Measurements from ENCODE around the gene GNB2.

GNB2 gene

DNA sequence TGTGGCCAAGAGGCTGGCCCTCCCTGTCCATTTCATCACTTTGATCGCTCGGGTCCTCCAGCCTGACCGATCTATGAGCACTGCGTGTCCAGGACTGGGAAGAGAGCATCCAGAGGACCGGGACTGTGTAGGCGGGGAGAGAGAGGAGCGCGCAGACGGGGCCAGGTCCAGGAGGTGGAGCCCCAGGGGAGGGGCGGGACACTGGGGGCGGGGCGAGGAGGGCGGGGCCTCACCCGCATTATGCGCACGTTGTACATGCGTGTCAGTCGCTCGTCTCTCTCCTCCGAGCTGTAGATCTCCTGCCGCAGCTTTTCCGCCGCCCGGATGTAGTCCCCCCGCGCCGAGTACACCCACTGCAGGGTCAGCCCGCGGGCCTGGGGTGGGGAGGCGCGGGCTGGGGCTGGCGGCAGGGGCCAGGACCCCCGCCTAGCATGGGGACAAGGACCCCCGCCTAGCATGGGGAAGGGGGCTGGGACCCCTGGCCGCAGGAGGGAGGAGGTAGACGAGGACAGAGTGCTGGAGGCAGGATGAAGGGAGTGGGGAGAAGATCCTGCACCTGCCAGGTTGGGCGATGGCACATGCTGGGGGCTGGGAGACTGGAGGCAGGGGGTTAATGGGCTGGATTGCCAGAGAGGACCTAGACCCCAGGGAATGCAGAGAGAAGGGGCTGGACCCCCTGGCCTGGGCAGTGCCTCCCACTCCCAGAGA lies 46.9 kb upstream of the GNB2 start:
- Histone ChIP-seq H4K20me1 (ENCODE audit: control insufficient read depth, insufficient read depth, low read depth, low read length) (no peaks in the 10 kb centered on the region), H3K79me2 (ENCODE audit: control insufficient read depth, low read length) (no peaks in the 10 kb centered on the region), H3K4me1 (ENCODE audit: control insufficient read depth, low read length) (peaks cover 16% of the 10 kb centered on the region), H3K9me3 (ENCODE audit: control insufficient read depth, insufficient read depth, low read length) (no peaks in the 10 kb centered on the region), H3K27me3 (ENCODE audit: control insufficient read depth, low read length) (peaks cover 4% of the 10 kb centered on the region), H3K4me3 (ENCODE audit: low read length) (peak overlapping the region; percentile 74), H3F3A (ENCODE audit: control insufficient read depth, insufficient read depth) (peaks cover 8% of the 10 kb centered on the region; the same call in 1 of the 2 replicates), H3K36me3 (ENCODE audit: control insufficient read depth, low read length) (no peaks in the 10 kb centered on the region), H3K9me2 (replicated peaks; ENCODE audit: control insufficient read depth, low read length) (no peaks in the 10 kb centered on the region), H3K4me2 (ENCODE audit: low read length) (peak overlapping the region; percentile 89), H3K27ac (ENCODE audit: low read depth, low read length) (peak overlapping the region; percentile 23; the same call in 1 of the 2 replicates)
- TF ChIP-seq, protein P1, sequence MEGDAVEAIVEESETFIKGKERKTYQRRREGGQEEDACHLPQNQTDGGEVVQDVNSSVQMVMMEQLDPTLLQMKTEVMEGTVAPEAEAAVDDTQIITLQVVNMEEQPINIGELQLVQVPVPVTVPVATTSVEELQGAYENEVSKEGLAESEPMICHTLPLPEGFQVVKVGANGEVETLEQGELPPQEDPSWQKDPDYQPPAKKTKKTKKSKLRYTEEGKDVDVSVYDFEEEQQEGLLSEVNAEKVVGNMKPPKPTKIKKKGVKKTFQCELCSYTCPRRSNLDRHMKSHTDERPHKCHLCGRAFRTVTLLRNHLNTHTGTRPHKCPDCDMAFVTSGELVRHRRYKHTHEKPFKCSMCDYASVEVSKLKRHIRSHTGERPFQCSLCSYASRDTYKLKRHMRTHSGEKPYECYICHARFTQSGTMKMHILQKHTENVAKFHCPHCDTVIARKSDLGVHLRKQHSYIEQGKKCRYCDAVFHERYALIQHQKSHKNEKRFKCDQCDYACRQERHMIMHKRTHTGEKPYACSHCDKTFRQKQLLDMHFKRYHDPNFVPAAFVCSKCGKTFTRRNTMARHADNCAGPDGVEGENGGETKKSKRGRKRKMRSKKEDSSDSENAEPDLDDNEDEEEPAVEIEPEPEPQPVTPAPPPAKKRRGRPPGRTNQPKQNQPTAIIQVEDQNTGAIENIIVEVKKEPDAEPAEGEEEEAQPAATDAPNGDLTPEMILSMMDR (IDR thresholded peaks at IDR 0.05; ENCODE audit: low read depth, low read length, poor library complexity, severe bottlenecking) = no peak
- no peak for TF ChIP-seq EZH2phosphoT487 (IDR thresholded peaks at IDR 0.05; ENCODE audit: borderline replicate concordance, low read length)

- Histone ChIP-seq H3K4me3 (ENCODE audit: low read length) (peak overlapping the region; percentile 74), H3K36me3 (ENCODE audit: control insufficient read depth, low read length) (no peaks in the 10 kb centered on the region), H3F3A (ENCODE audit: control insufficient read depth, insufficient read depth) (peaks cover 8% of the 10 kb centered on the region; the same call in 1 of the 2 replicates), H3K9me2 (replicated peaks; ENCODE audit: control insufficient read depth, low read length) (no peaks in the 10 kb centered on the region), H3K9me3 (ENCODE audit: control insufficient read depth, insufficient read depth, low read length) (no peaks in the 10 kb centered on the region), H4K20me1 (ENCODE audit: control insufficient read depth, insufficient read depth, low read depth, low read length) (no peaks in the 10 kb centered on the region), H3K4me2 (ENCODE audit: low read length) (peak overlapping the region; percentile 89), H3K4me1 (ENCODE audit: control insufficient read depth, low read length) (peaks cover 18% of the 10 kb centered on the region), H3K79me2 (ENCODE audit: control insufficient read depth, low read length) (no peaks in the 10 kb centered on the region), H3K27ac (ENCODE audit: low read depth, low read length) (no peak overlapping the region), H3K27me3 (ENCODE audit: control insufficient read depth, low read length) (peaks cover 7% of the 10 kb centered on the region)
- no peak for TF ChIP-seq EZH2phosphoT487 (IDR thresholded peaks at IDR 0.05; ENCODE audit: borderline replicate concordance, low read length)
- TF ChIP-seq, protein P1 (IDR thresholded peaks at IDR 0.05; ENCODE audit: low read depth, low read length, poor library complexity, severe bottlenecking) = no peak
Observed at GRCh38 chr7:100627238-100627549, 46.3 kb upstream of the GNB2 start.

DNA sequence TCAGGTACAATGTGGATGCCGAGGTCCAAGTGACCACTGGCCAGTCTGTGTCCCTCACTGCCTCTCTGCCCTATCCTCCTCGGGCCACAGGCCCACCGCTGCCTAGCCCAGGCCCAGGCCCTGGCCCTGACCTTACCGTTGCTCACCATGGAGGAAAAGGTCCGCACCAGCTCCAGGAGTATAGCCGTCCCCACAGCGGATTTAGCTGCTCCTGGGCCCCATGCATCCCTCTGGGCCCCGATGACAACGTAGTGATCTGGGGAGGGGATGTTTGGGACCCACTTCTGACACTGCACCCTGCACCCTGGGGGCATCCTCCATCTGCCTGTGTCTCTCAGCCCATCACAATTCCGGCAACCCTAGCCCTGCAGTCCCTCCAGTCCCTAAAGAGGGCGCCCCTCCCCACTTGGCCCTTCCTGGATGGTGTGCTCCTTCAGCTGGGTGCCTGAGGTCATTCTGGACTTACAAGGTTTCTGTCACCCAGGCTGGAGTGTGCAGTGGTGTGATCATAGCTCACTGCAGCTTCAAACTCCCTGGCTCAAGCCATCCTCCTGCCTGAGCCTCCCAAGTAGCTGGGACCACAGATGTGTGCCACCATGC lies 44.3 kb upstream of the GNB2 start:
- Histone ChIP-seq H3K9me2 (replicated peaks; ENCODE audit: control insufficient read depth, low read length) (no peaks in the 10 kb centered on the region), H3K9me3 (ENCODE audit: control insufficient read depth, insufficient read depth, low read length) (no peaks in the 10 kb centered on the region), H3K4me3 (ENCODE audit: low read length) (no peak overlapping the region), H3K27me3 (ENCODE audit: control insufficient read depth, low read length) (peaks cover 10% of the 10 kb centered on the region), H3F3A (ENCODE audit: control insufficient read depth, insufficient read depth) (peaks cover 6% of the 10 kb centered on the region; the same call in 1 of the 2 replicates), H3K36me3 (ENCODE audit: control insufficient read depth, low read length) (no peaks in the 10 kb centered on the region), H4K20me1 (ENCODE audit: control insufficient read depth, insufficient read depth, low read depth, low read length) (no peaks in the 10 kb centered on the region), H3K4me2 (ENCODE audit: low read length) (no peak overlapping the region), H3K4me1 (ENCODE audit: control insufficient read depth, low read length) (peaks cover 27% of the 10 kb centered on the region), H3K79me2 (ENCODE audit: control insufficient read depth, low read length) (no peaks in the 10 kb centered on the region), H3K27ac (ENCODE audit: low read depth, low read length) (no peak overlapping the region)
- TF ChIP-seq EZH2phosphoT487 (IDR thresholded peaks at IDR 0.05; ENCODE audit: borderline replicate concordance, low read length) = no peak
- TF ChIP-seq, protein P1 (IDR thresholded peaks at IDR 0.05; ENCODE audit: low read depth, low read length, poor library complexity, severe bottlenecking) = peak; percentile 74
